Spleen (tissue), 11 donors: Measurements from ENCODE around the gene DUOXA1. TPM values are rescaled to one million over a fixed set of nuclear protein-coding genes. Genes with fewer than 3 reads are reported as not detected.
A peak's percentile ranks its signal among the peaks of the same experiment; 100 is the strongest.

Experiments
- DNase-seq: peaks from one replicate; pipeline ENCODE4 v3.0.0-alpha.2; 2020
- H3K27ac ChIP-seq, 8 donors: fragments of 200-600 bp; sonication (generic) in 7 of 8; 1 replicate in 4 of 8; 2 replicates in 4 of 8; pipeline versions ENCODE4 v1.5.0 to v1.8.0; 2016 to 2021; ENCODE audit warnings: inconsistent platforms in 4 of 8, mild to moderate bottlenecking in 4 of 8, moderate library complexity in 1 of 8
- H3K27me3 ChIP-seq, 7 donors: fragments of 200-600 bp; sonication (generic) in 6 of 7; replicated peaks in 1 of 7; 1 replicate in 4 of 7; 2 replicates in 3 of 7; pipeline versions ENCODE4 v1.5.0 to v1.8.0; 2016 to 2021; ENCODE audit warnings: inconsistent platforms in 3 of 7, mild to moderate bottlenecking in 1 of 7
- H3K36me3 ChIP-seq, 6 donors: fragments of 200-600 bp; sonication (generic) in 5 of 6; 1 replicate in 4 of 6; 2 replicates in 2 of 6; pipeline versions ENCODE4 v1.5.0 to v1.8.0; 2016 to 2021; ENCODE audit warnings: inconsistent platforms in 2 of 6
- H3K4me1 ChIP-seq, 6 donors: fragments of 200-600 bp; sonication (generic) in 5 of 6; 1 replicate in 3 of 6; 2 replicates in 3 of 6; pipeline versions ENCODE4 v1.5.0 to v1.8.0; 2016 to 2021; ENCODE audit warnings: inconsistent platforms in 3 of 6
- H3K4me3 ChIP-seq, 8 donors: fragments of 200-600 bp; sonication (generic) in 7 of 8; 1 replicate in 4 of 8; 2 replicates in 4 of 8; pipeline versions ENCODE4 v1.5.0 to v1.8.0; 2016 to 2021; ENCODE audit warnings: inconsistent platforms in 4 of 8, mild to moderate bottlenecking in 4 of 8, moderate library complexity in 2 of 8
- H3K9me3 ChIP-seq, 8 donors: fragments of 200-600 bp; sonication (generic) in 7 of 8; 1 replicate in 4 of 8; 2 replicates in 4 of 8; pipeline versions ENCODE4 v1.5.0 to v1.8.0; 2016 to 2021; ENCODE audit warnings: inconsistent platforms in 4 of 8
- POLR2A ChIP-seq, 3 donors: fragments of 450-650 bp; IDR thresholded peaks; one replicate each; pipeline ENCODE4 v1.5.1; 2017; ENCODE audit warnings: antibody characterized with exemption in 3 of 3, mild to moderate bottlenecking in 1 of 3
- POLR2AphosphoS5 ChIP-seq, 3 donors: sonication (generic); formaldehyde crosslinking; IDR thresholded peaks; one replicate each; pipeline ENCODE4 v1.5.1; 2017; ENCODE audit warnings: antibody characterized with exemption in 3 of 3
- WGBS, 5 donors: extraction: QIAGEN DNeasy Blood & Tissue Kit in 3 of 5; methylation state at CpG; one replicate each; pipeline versions ENCODE4 v1.1.5 to v1.1.7; 2013 to 2018; 5-methylcytosine and 5-hydroxymethylcytosine counted together
- intact Hi-C: fragments of 100-400 bp; cut with DNase I; formaldehyde crosslinking; loops from one replicate; pipeline ENCODE4 v1.15.0; 2023; ENCODE audit warnings: low total_unique reads
- polyA plus RNA-seq, 3 donors: library from polyadenylated mRNA; stranded (reverse); fragments of 200-250 nt; gene quantifications; one replicate each; pipeline ENCODE4 v1.2.1, GENCODE V29; 2013
- total RNA-seq, 7 donors: library from RNA; depleted of rRNA in 3 of 7; stranded (reverse); fragments of >200 nt in 3 of 7; fragmentation: NEBNext Ultra II Directional in 4 of 7; extraction: Animal tissue kit (Norgen Biotek cat#: 25700) in 4 of 7; gene quantifications; one replicate each; pipeline versions ENCODE4 v1.1.0 to v1.2.1, GENCODE V29; 2016 to 2021
- TF ChIP-seq, protein P1 (sequence below), 11 experiments: fragments of 200-600 bp in 7 of 11; fragments of 450-650 bp in 4 of 11; sonication (generic) in 4 of 11; IDR thresholded peaks in 8 of 11; conservative IDR thresholded peaks in 3 of 11; 1 replicate in 7 of 11; 2 replicates in 4 of 11; pipeline versions ENCODE4 v1.4.0 to v1.8.0; 2016 to 2021; ENCODE audit warnings: antibody characterized with exemption in 11 of 11, inconsistent platforms in 4 of 11, mild to moderate bottlenecking in 1 of 11
- donor health status: healthy with polysubstance abuse.
- donor health status: DM: no; HTN: no; CAD: no; lungs with moderate emphysema.
- donor health status: DM: no; HTN: no; CAD: no.
- donor health status: Bipolar disorder and iron deficiency.
- donor health status: healthy.
- donor health status: DM: no; HTN: no; CAD: no.
- donor health status: DM: yes; HTN: yes; CAD: no.

DUOXA1 gene
- total and polyA plus RNA-seq, 10 donors, result 0.03 to 0.38 (median 0.10) TPM; not detected in 5

- intact Hi-C loops, result loop anchor here (10.0 kb wide), 1 partner anchor 230 kb away; no protein-coding TSS in a partner anchor
- Histone ChIP-seq H3K4me1 (peaks cover 8 to 53% (median 25%) of the 10 kb centered on the region in 6 donors), H3K4me3 (no peak overlapping the region)
Measured at GRCh38 chr15:45164914-45165313, 35.2 kb upstream of the DUOXA1 start.

DNA sequence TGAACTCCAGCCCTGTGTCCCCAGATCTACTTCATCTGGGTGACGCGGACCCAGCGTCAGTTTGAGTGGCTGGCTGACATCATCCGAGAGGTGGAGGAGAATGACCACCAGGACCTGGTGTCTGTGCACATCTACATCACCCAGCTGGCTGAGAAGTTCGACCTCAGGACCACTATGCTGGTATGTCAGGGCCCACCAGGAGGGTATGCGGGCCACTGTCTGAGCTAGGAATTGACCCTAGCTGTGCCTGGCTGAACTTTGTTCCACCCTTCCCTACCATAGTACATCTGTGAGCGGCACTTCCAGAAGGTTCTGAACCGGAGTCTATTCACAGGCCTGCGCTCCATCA, 33.8 kb upstream of the DUOXA1 start:
- peaks cover 7 to 44% (median 25%) of the 10 kb centered on the region in 6 donors for H3K4me1 ChIP-seq
- DNase-seq, result no peak
- 86 to 95% (median 88%) methylated on average over 8 to 9 of the region's 9 CpGs for WGBS, 5 donors
- no peak overlapping the region for H3K27ac ChIP-seq
- intact Hi-C loops, result loop anchor here (10.0 kb wide), 1 partner anchor 231 kb away; no protein-coding TSS in a partner anchor
- H3K27me3 ChIP-seq, result no peaks in the 10 kb centered on the region
- no peak overlapping the region for H3K4me3 ChIP-seq
- no peaks in the 10 kb centered on the region for H3K36me3 ChIP-seq
- no peak for TF ChIP-seq POLR2A (IDR thresholded peaks at IDR 0.05)
- TF ChIP-seq POLR2AphosphoS5 (IDR thresholded peaks at IDR 0.05), result no peak
- TF ChIP-seq, protein P1, sequence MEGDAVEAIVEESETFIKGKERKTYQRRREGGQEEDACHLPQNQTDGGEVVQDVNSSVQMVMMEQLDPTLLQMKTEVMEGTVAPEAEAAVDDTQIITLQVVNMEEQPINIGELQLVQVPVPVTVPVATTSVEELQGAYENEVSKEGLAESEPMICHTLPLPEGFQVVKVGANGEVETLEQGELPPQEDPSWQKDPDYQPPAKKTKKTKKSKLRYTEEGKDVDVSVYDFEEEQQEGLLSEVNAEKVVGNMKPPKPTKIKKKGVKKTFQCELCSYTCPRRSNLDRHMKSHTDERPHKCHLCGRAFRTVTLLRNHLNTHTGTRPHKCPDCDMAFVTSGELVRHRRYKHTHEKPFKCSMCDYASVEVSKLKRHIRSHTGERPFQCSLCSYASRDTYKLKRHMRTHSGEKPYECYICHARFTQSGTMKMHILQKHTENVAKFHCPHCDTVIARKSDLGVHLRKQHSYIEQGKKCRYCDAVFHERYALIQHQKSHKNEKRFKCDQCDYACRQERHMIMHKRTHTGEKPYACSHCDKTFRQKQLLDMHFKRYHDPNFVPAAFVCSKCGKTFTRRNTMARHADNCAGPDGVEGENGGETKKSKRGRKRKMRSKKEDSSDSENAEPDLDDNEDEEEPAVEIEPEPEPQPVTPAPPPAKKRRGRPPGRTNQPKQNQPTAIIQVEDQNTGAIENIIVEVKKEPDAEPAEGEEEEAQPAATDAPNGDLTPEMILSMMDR (IDR thresholded peaks at IDR 0.05 in 8 of 11, conservative IDR thresholded peaks at IDR 0.05 in 3 of 11), result no peak
- no peaks in the 10 kb centered on the region for H3K9me3 ChIP-seq

More at GRCh38 chr15:45164914-45165313, 35.2 kb upstream of the DUOXA1 start:
- H3K36me3 ChIP-seq, result no peaks in the 10 kb centered on the region
- DNase-seq, result no peak
- TF ChIP-seq POLR2AphosphoS5 (IDR thresholded peaks at IDR 0.05), result no peak
- TF ChIP-seq, protein P1 (IDR thresholded peaks at IDR 0.05 in 8 of 11, conservative IDR thresholded peaks at IDR 0.05 in 3 of 11), result no peak
- no peak for TF ChIP-seq POLR2A (IDR thresholded peaks at IDR 0.05)
- H3K27ac ChIP-seq, result peak overlapping the region in 1 of 8 donors; percentile 98
- no peaks in the 10 kb centered on the region for H3K9me3 ChIP-seq
- H3K27me3 ChIP-seq, result no peaks in the 10 kb centered on the region
- 87 to 100% (median 96%) methylated on average over 1 of the region's 1 CpG for WGBS, 5 donors

DNA sequence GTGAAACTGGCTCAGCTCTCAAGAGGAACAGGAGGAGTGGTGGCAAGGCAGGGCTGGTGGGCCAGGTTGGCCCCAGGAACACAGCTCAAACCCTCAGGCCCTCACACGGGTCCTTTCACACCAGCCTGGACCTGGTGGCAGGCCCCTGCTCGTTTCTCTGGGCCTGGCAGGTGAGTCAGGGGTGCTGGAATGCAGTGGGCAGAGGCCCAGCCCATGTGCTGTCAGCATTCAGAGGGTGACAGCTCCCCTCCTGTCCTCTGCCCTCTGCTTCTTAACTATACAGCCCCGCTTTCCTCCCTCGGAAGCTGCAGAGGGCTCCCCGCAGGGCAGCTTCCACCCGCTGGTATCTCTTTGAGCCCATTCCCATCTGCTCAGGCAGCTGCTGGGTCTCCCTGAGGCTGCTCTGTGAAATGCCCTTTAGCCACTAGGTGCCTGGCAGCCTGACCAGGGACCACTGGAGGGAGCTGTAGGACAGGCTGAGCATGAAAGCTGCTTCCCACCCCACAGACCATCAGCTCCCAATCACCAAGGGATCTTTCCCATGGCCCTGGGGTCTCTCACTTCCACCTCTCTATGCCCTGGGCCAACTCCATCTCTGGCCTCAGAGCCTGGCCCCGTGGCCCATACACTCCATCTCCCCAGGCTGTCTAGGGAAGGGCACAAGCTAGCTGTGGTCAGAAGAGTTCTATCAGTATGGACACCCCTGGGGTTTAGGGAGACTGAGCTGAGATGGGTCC, 33.3 kb upstream of the DUOXA1 start:
- intact Hi-C loops, result loop anchor here (10.0 kb wide), 1 partner anchor 232 kb away; no protein-coding TSS in a partner anchor

More for the DNA sequence above, 33.3 kb upstream of the DUOXA1 start:
- H3K4me3 ChIP-seq, result no peak overlapping the region
- TF ChIP-seq POLR2A (IDR thresholded peaks at IDR 0.05) (no peak), POLR2AphosphoS5 (IDR thresholded peaks at IDR 0.05) (peak in 2 of 3 donors; percentile 15 to 44)
- TF ChIP-seq, protein P1 (IDR thresholded peaks at IDR 0.05 in 8 of 11, conservative IDR thresholded peaks at IDR 0.05 in 3 of 11), result peak; percentile 72 to 88 (median 83)
- no peaks in the 10 kb centered on the region for H3K27me3 ChIP-seq
- WGBS, 5 donors, result 9 to 23% (median 19%) methylated on average over 7 of the region's 7 CpGs
- no peaks in the 10 kb centered on the region for H3K9me3 ChIP-seq
- H3K36me3 ChIP-seq, result no peaks in the 10 kb centered on the region
- peaks cover 1 to 43% (median 22%) of the 10 kb centered on the region in 6 donors for H3K4me1 ChIP-seq
- DNase-seq, result peak; percentile 87
- no peak overlapping the region for H3K27ac ChIP-seq
